ENCODE measurements around the gene SUSD2.

DNA sequence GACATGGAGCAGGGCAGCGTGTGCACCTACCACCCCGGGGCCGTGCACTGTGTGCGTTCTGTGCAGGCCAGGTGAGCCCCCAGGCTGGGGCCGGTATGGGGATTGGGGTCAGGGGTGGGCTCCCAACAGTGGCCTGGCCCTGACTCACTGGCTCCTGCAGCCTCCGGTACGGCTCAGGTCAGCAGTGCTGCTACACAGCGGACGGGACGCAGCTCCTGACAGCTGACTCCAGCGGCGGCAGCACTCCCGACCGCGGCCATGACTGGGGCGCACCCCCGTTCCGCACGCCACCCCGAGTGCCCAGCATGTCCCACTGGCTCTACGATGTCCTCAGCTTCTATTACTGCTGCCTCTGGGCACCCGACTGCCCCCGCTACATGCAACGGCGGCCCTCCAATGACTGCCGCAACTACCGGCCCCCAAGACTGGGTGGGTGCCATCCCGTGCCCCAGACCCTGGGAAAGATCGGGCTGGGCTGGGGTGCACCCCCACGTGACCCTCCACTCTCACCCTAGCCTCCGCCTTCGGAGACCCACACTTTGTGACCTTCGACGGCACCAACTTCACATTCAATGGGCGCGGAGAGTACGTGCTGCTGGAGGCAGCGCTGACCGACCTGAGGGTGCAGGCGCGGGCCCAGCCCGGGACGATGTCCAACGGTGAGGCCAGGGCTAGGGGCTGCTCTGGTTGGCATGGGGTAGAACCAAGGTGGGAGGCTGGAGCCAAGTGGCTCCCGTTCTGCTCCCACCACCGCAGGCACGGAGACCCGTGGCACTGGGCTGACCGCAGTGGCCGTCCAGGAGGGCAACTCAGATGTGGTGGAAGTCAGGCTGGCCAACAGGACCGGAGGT, 4.4 kb downstream of the SUSD2 start:
- TF ChIP-seq POLR2AphosphoS5 (IDR thresholded peaks at IDR 0.05) (no peak), POLR2A (IDR thresholded peaks at IDR 0.05) (no peak)
- TF ChIP-seq, protein P1, sequence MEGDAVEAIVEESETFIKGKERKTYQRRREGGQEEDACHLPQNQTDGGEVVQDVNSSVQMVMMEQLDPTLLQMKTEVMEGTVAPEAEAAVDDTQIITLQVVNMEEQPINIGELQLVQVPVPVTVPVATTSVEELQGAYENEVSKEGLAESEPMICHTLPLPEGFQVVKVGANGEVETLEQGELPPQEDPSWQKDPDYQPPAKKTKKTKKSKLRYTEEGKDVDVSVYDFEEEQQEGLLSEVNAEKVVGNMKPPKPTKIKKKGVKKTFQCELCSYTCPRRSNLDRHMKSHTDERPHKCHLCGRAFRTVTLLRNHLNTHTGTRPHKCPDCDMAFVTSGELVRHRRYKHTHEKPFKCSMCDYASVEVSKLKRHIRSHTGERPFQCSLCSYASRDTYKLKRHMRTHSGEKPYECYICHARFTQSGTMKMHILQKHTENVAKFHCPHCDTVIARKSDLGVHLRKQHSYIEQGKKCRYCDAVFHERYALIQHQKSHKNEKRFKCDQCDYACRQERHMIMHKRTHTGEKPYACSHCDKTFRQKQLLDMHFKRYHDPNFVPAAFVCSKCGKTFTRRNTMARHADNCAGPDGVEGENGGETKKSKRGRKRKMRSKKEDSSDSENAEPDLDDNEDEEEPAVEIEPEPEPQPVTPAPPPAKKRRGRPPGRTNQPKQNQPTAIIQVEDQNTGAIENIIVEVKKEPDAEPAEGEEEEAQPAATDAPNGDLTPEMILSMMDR (IDR thresholded peaks at IDR 0.05): no peak
